Activated naive CD8-positive, alpha-beta T cell treated with anti-CD3 and anti-CD28 coated beads, Interleukin-2, amount 10 ng/mL, durations not matched to agents 7 days and 5 days (primary cell): Measurements from ENCODE around the gene MFSD6L. TPM values are rescaled to one million over a fixed set of nuclear protein-coding genes. Genes with fewer than 3 reads are reported as not detected.

Experiments
- ATAC-seq: fragments of 150-1000 bp; cut with Tn5 transposase; one replicate; pipeline ENCODE4 v1.10.0; 2021; ENCODE audit warnings: low read depth, moderate library complexity
- POLR2A ChIA-PET: fragments of 350-600 bp; sonication (Branson Sonifier 250); formaldehyde crosslinking; loops from one replicate; lab custom pipeline; 2021; ENCODE audit warnings: antibody characterized with exemption; lab: Charles Lee
- DNase-seq: peaks from one replicate; pipeline ENCODE4 v3.0.0; 2021
- H3K27ac Mint-ChIP-seq: one replicate; pipeline ENCODE4 v1.8.0; 2022; ENCODE audit warnings: mild to moderate bottlenecking, mixed read lengths
- H3K27me3 Mint-ChIP-seq: one replicate; pipeline ENCODE4 v1.8.0; 2022; ENCODE audit warnings: mild to moderate bottlenecking, moderate library complexity, mixed read lengths
- H3K36me3 Mint-ChIP-seq: one replicate; pipeline ENCODE4 v1.8.0; 2021; ENCODE audit warnings: mild to moderate bottlenecking, mixed read lengths
- H3K4me1 Mint-ChIP-seq: one replicate; pipeline ENCODE4 v1.8.0; 2021; ENCODE audit warnings: mixed read lengths
- H3K4me3 Mint-ChIP-seq: one replicate; pipeline ENCODE4 v1.8.0; 2022; ENCODE audit warnings: mild to moderate bottlenecking, moderate library complexity, mixed read lengths
- H3K9me3 Mint-ChIP-seq: one replicate; pipeline ENCODE4 v1.8.0; 2021; ENCODE audit warnings: mixed read lengths
- total RNA-seq, 2 experiments: library from RNA; stranded (reverse); gene quantifications; one replicate each; pipeline ENCODE4 v1.2.3, GENCODE V29; 2021

MFSD6L gene
- total RNA-seq, 2 experiments from 2014 or later, result 0.94 to 0.97 TPM

GRCh38 chr17:8758137-8758596 lies 41.0 kb downstream of the MFSD6L start, which contains the start of gene SPDYE4:
SPDYE4 (minus strand) TSS chr17:8758546; CDS start chr17:8758382, 164 bp downstream.
- no peak for DNase-seq
- H3K27ac Mint-ChIP-seq, result no peak within 1 kb of the TSS
- ATAC-seq, result no peak
- H3K27me3 Mint-ChIP-seq, result peaks cover 27% of the 10 kb centered on the region
- H3K36me3 Mint-ChIP-seq, result no peaks in the 10 kb centered on the region
- POLR2A ChIA-PET, result no interaction called here
- no peaks in the 10 kb centered on the region for H3K9me3 Mint-ChIP-seq
- H3K4me1 Mint-ChIP-seq, result no peaks in the 10 kb centered on the region
- H3K4me3 Mint-ChIP-seq, result no peak within 1 kb of the TSS

- H3K27ac Mint-ChIP-seq, result no peak overlapping the region
Measured at GRCh38 chr17:8757189-8757588, 42.0 kb downstream of the MFSD6L start.

GRCh38 chr17:8755590-8756255 lies 43.4 kb downstream of the MFSD6L start:
- no peak overlapping the region for H3K27ac Mint-ChIP-seq
- peaks cover 23% of the 10 kb centered on the region for H3K27me3 Mint-ChIP-seq
- no peaks in the 10 kb centered on the region for H3K9me3 Mint-ChIP-seq
- no peaks in the 10 kb centered on the region for H3K36me3 Mint-ChIP-seq
- no peaks in the 10 kb centered on the region for H3K4me1 Mint-ChIP-seq
- ATAC-seq (no peak), DNase-seq (no peak)
- no peak overlapping the region for H3K4me3 Mint-ChIP-seq
- POLR2A ChIA-PET, result no interaction called here

More at GRCh38 chr17:8757189-8757588, 42.0 kb downstream of the MFSD6L start:
- ATAC-seq, result no peak
- POLR2A ChIA-PET, result no interaction called here
- peaks cover 27% of the 10 kb centered on the region for H3K27me3 Mint-ChIP-seq
- no peak for DNase-seq
- H3K4me3 Mint-ChIP-seq, result no peak overlapping the region
- H3K36me3 Mint-ChIP-seq, result no peaks in the 10 kb centered on the region
- H3K4me1 Mint-ChIP-seq, result no peaks in the 10 kb centered on the region
- H3K9me3 Mint-ChIP-seq, result no peaks in the 10 kb centered on the region

- H3K27me3 Mint-ChIP-seq, result peaks cover 17% of the 10 kb centered on the region
- POLR2A ChIA-PET, result no interaction called here
- H3K4me1 Mint-ChIP-seq, result no peaks in the 10 kb centered on the region
- ATAC-seq (no peak), DNase-seq (no peak)
- no peak overlapping the region for H3K27ac Mint-ChIP-seq
- no peaks in the 10 kb centered on the region for H3K36me3 Mint-ChIP-seq
- H3K4me3 Mint-ChIP-seq, result no peak overlapping the region
- no peaks in the 10 kb centered on the region for H3K9me3 Mint-ChIP-seq
Measured at GRCh38 chr17:8754890-8755289, 44.3 kb downstream of the MFSD6L start.

- H3K36me3 Mint-ChIP-seq, result no peaks in the 10 kb centered on the region
- POLR2A ChIA-PET, result no interaction called here
- peak; percentile 56 for ATAC-seq
Measured at GRCh38 chr17:8753976-8754440, 45.2 kb downstream of the MFSD6L start.

GRCh38 chr17:8753136-8753975 lies 45.8 kb downstream of the MFSD6L start:
- Mint-ChIP-seq H3K4me3 (no peak overlapping the region), H3K4me1 (peaks cover under 1% of the 10 kb centered on the region), H3K27ac (no peak overlapping the region), H3K36me3 (no peaks in the 10 kb centered on the region), H3K27me3 (peaks cover 12% of the 10 kb centered on the region), H3K9me3 (no peaks in the 10 kb centered on the region)
- POLR2A ChIA-PET, result interaction anchor here (0.6 kb wide), 2 partner anchors 104 to 315 kb away, joined by 3 to 4 read pairs; no protein-coding TSS in a partner anchor
- DNase-seq (no peak), ATAC-seq (no peak)

More at GRCh38 chr17:8753976-8754440, 45.2 kb downstream of the MFSD6L start:
- Mint-ChIP-seq H3K4me1 (no peaks in the 10 kb centered on the region), H3K27ac (no peak overlapping the region), H3K9me3 (no peaks in the 10 kb centered on the region), H3K27me3 (peaks cover 12% of the 10 kb centered on the region), H3K4me3 (no peak overlapping the region)
- DNase-seq, result no peak

GRCh38 chr17:8749616-8750015 lies 49.5 kb downstream of the MFSD6L start:
- peaks cover 10% of the 10 kb centered on the region for H3K4me1 Mint-ChIP-seq
- POLR2A ChIA-PET, result no interaction called here
- no peak for DNase-seq
- H3K4me3 Mint-ChIP-seq, result no peak overlapping the region
- H3K36me3 Mint-ChIP-seq, result no peaks in the 10 kb centered on the region
- H3K27me3 Mint-ChIP-seq, result peaks cover 3% of the 10 kb centered on the region
- ATAC-seq, result no peak
- no peak overlapping the region for H3K27ac Mint-ChIP-seq
- peaks cover 1% of the 10 kb centered on the region for H3K9me3 Mint-ChIP-seq

- peaks cover 1% of the 10 kb centered on the region for H3K9me3 Mint-ChIP-seq
- peaks cover 3% of the 10 kb centered on the region for H3K27me3 Mint-ChIP-seq
- H3K27ac Mint-ChIP-seq, result no peak overlapping the region
- no peak overlapping the region for H3K4me3 Mint-ChIP-seq
- POLR2A ChIA-PET, result interaction anchor here (1.0 kb wide), 1 partner anchor 312 kb away, joined by 3 read pairs; the partner anchor contains the start of gene NDEL1
- no peak for DNase-seq
- H3K36me3 Mint-ChIP-seq, result no peaks in the 10 kb centered on the region
- peaks cover 10% of the 10 kb centered on the region for H3K4me1 Mint-ChIP-seq
- ATAC-seq, result no peak
Measured at GRCh38 chr17:8747742-8748141, 51.4 kb downstream of the MFSD6L start.

Other genes with a start within 250 kb of the MFSD6L start
- gene MYH10, start 168.6 kb downstream of the MFSD6L start, total RNA-seq, result 10 to 100 TPM; 12.8 to 14.4 TPM
- 1 to 10 TPM in 1 of 2 experiments, under 1 TPM in 1; 0.51 to 1.1 TPM for gene CCDC42, start 54.5 kb downstream of the MFSD6L start, total RNA-seq
- not detected for gene SPDYE4, start 40.8 kb downstream of the MFSD6L start, total RNA-seq
- gene PIK3R6, start 68.3 kb upstream of the MFSD6L start, total RNA-seq, result 10 to 100 TPM; 15.8 to 18.5 TPM
- 10 to 100 TPM; 81.4 to 84.0 TPM for gene PIK3R5, start 166.3 kb upstream of the MFSD6L start, total RNA-seq
- gene NTN1, start 222.1 kb upstream of the MFSD6L start, total RNA-seq, result under 1 TPM in 1 of 2 experiments, not detected in 1; 0.09 TPM